Measurements from ENCODE around the gene VWC2.
"Not testable (repeated sequence)": the region's sequence is repeated elsewhere in the genome, so short reads cannot be mapped to it uniquely, and the experiment has no call there.

Gene VWC2

DNA sequence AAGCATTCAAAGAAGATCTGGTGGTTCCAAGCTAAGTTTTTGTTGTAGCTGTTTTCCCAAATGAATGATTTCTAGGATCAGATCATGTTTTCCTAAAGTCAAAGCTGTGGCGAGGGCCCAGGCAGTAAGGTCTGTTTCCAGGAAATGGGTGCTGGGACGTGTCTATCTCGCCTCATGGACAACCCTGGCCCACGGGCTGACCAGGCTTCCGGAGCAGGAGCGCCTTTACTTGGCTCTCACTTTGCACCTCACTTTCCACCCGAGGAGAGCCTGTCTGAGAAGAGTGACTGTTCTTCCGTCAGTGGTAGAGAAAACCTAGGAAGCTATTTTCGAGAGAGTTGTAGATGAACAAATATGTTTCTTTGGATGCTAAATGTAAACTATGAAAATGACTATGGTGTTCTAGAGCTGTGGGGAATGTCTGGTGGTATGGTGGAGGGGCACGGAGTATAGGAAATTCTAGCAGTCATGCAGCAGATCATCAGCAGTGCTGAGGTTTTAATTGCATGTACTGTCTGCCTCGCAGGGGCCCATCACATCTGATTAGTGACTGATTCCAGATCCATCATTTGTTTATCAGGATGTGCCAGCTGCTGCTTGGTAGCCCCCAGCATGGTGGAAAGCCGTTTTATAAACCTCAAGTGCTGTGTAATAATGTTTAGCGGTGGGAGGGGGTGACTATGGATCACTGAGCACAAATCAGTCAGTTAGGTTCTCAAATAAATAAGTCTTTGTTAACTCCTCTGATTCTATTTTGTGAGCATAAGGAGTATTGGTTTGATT lies 66.6 kb downstream of the VWC2 start:
- Histone ChIP-seq H3K4me3 (no peak overlapping the region), H3K4me1 (no peaks in the 10 kb centered on the region), H3K36me3 (no peaks in the 10 kb centered on the region), H3K27ac (no peak overlapping the region), H3K9me3 (no peaks in the 10 kb centered on the region), H3K27me3 (no peaks in the 10 kb centered on the region)
- intact Hi-C loops (cut with DNase I; ENCODE audit: low total_unique reads): no loop called here
- no peak for DNase-seq
- TF ChIP-seq CTCF (IDR thresholded peaks at IDR 0.05): no peak

DNA sequence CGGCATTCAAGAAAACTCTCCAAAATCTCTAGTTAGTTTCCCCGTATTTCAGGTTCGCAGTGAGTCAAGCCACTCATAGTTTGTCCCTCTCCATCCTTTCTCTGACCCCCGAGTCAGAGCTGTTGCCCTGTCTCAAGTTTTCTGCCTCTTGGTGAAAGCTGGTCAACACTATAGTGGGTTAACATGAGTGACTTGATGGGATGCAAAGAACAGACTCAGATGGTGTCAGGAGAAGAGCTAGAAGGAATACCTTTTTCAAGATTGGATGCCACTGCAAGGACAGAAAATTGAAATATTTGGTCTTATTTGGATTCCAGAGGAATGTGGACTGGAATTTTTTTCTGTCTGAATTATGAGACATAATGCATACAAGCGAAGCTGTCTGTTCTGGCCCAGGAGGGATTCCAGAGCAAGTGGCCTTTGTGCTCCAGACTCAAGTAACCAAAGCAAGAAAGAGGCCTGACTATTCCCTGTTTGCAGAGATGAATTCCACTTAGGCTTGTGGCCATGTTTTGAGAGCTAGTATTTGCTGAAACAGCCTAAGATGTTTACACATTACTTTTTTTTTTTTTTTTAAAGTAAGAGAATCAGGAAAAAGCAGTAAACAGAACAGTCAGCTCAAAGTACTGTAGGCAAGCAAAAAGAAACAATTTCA lies 67.4 kb downstream of the VWC2 start:
- H3K4me1 ChIP-seq: no peaks in the 10 kb centered on the region
- H3K27me3 ChIP-seq: no peaks in the 10 kb centered on the region
- TF ChIP-seq CTCF (IDR thresholded peaks at IDR 0.05): no peak
- H3K9me3 ChIP-seq: no peaks in the 10 kb centered on the region
- no peak overlapping the region for H3K4me3 ChIP-seq
- no peak overlapping the region for H3K27ac ChIP-seq
- intact Hi-C loops (cut with DNase I; ENCODE audit: low total_unique reads): no loop called here
- H3K36me3 ChIP-seq: no peaks in the 10 kb centered on the region
- DNase-seq: no peak

DNA sequence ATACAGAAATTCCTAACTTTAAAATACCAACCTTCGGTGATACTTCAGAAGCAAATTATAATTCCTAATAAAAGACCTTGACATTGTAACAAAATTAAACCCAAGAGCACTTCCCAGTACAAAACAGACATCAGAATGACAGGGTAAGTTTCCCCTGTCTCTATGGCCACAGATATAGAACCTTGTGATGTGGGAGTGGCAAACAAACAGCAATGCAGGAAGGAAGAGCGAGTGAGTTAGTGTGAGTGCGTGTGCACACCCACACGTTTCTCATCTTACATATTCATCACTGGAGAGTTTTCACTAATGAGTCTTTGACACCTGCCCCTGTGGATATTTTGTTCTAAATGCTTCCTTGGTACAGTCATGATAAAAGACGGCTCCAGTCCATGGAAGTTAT lies 72.2 kb downstream of the VWC2 start:
- TF ChIP-seq CTCF (IDR thresholded peaks at IDR 0.05): no peak
- no peaks in the 10 kb centered on the region for H3K27me3 ChIP-seq
- no peaks in the 10 kb centered on the region for H3K9me3 ChIP-seq
- intact Hi-C loops (cut with DNase I; ENCODE audit: low total_unique reads): no loop called here
- H3K4me1 ChIP-seq: no peaks in the 10 kb centered on the region
- no peak for DNase-seq
- no peak overlapping the region for H3K4me3 ChIP-seq
- no peaks in the 10 kb centered on the region for H3K36me3 ChIP-seq
- H3K27ac ChIP-seq: no peak overlapping the region

DNA sequence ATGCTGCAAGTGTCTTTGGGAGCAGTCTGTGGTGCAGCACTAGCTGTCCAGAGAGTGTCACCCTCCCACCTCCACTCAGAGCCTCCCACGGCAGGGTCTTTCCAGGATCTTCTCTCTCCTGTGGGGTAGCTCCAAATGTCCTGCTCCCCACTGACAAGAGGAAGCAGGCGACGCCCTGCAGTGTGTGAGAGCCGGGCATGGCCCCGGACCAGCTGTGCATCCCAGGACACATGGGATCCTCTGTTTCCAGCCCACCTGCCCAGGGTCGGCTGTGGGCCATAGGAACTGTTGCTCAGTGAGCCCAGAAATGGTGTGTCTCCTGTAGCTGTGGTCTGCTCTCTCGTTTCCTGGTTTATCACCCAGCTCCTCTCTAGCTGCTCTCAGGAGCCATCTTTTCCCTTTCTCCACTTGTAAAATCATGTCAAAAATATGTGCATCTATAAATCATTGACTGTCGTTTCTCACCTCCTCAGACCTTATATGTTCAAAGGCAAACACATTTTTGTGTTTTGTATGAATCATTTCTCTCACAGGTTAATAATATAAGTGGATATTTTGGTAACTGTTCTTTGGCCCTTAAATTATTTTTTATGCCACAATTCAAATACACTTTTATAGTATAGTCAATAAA lies 74.9 kb downstream of the VWC2 start:
- Histone ChIP-seq H3K4me3 (no peak overlapping the region), H3K9me3 (no peaks in the 10 kb centered on the region), H3K4me1 (no peaks in the 10 kb centered on the region), H3K27ac (no peak overlapping the region), H3K36me3 (no peaks in the 10 kb centered on the region), H3K27me3 (no peaks in the 10 kb centered on the region)
- intact Hi-C loops (cut with DNase I; ENCODE audit: low total_unique reads): no loop called here
- no peak for DNase-seq
- no peak for TF ChIP-seq CTCF (IDR thresholded peaks at IDR 0.05)

DNA sequence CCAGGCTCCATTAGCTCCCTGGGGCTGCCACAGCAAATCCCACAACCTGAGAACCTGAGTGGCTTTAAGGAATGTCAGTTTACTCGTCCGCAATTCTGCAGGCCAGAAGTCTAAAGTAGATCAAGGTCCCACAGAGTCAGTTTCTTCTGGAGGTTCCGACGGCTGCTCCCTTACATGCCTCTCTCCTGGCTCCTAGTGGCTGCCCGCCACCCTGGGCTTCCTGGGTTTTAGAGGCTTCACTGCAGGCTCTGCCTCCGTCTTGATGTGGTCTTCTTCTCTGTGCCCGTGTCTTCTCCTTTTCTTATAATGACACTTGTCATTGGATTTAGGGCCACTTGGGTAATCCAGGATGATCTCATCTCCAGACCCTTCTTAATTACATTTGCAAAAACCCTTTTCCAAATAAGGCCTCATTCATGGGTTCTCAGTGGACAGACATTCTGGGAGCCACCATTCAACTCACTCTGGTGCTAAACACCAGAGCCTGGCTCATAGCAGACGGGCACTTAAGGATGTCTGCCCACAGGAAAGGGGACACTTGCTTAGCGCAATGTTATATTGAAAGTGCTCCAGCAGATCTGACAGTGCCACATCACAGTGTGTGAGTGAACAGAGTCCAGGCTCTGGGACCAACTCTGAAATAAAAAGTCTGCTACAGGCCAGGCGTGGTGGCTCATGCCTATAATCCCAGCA lies 77.6 kb downstream of the VWC2 start:
- intact Hi-C loops (cut with DNase I; ENCODE audit: low total_unique reads): no loop called here
- no peak for TF ChIP-seq CTCF (IDR thresholded peaks at IDR 0.05)
- DNase-seq: no peak

GRCh38 chr7:49851614-49851934 lies 78.1 kb downstream of the VWC2 start:
- H3K27ac ChIP-seq; H3K4me1 ChIP-seq; H3K36me3 ChIP-seq; H3K27me3 ChIP-seq; intact Hi-C loops (cut with DNase I; ENCODE audit: low total_unique reads); H3K4me3 ChIP-seq; DNase-seq; H3K9me3 ChIP-seq: not testable (repeated sequence)

More for the DNA sequence above, 77.6 kb downstream of the VWC2 start:
- no peaks in the 10 kb centered on the region for H3K9me3 ChIP-seq
- H3K27ac ChIP-seq: no peak overlapping the region
- no peaks in the 10 kb centered on the region for H3K4me1 ChIP-seq
- H3K4me3 ChIP-seq: no peak overlapping the region
- no peaks in the 10 kb centered on the region for H3K36me3 ChIP-seq
- H3K27me3 ChIP-seq: peaks cover 0 to 4% of the 10 kb centered on the region in 2 donors

Data from tibial artery (tissue), 4 donors.